H9 (cell line): ENCODE results near the gene MT3. TPM values are rescaled to one million over a fixed set of nuclear protein-coding genes. Genes with fewer than 3 reads are reported as not detected.

Experiments used
- DNase-seq: peaks from one replicate; pipeline ENCODE4 v3.0.0-alpha.2; 2017
- H2AFZ ChIP-seq: one replicate; pipeline ENCODE4 v1.6.1; 2013; ENCODE audit warnings: mild to moderate bottlenecking, low read length, control low read depth, moderate library complexity
- H2AK5ac ChIP-seq: 2 replicates; pipeline ENCODE4 v1.6.1; 2013; ENCODE audit warnings: low read length, control low read depth, mixed read lengths; ENCODE audit not compliant: insufficient read length
- H2BK120ac ChIP-seq: one replicate; pipeline ENCODE4 v1.6.1; 2013; ENCODE audit warnings: low read depth, mild to moderate bottlenecking, low read length, control low read depth, inconsistent platforms; ENCODE audit not compliant: poor library complexity, severe bottlenecking
- H2BK12ac ChIP-seq: 2 replicates; pipeline ENCODE4 v1.6.1; 2013; ENCODE audit warnings: low read length, control low read depth, mixed read lengths, low read depth; ENCODE audit not compliant: insufficient read length
- H2BK15ac ChIP-seq: 2 replicates; pipeline ENCODE4 v1.6.1; 2013; ENCODE audit warnings: low read depth, low read length, control low read depth
- H2BK20ac ChIP-seq: one replicate; pipeline ENCODE4 v1.6.1; 2013; ENCODE audit warnings: low read depth, mild to moderate bottlenecking, low read length, control low read depth, inconsistent platforms; ENCODE audit not compliant: poor library complexity, severe bottlenecking
- H2BK5ac ChIP-seq: 2 replicates; pipeline ENCODE4 v1.6.1; 2013; ENCODE audit warnings: low read length, control low read depth, mixed read lengths; ENCODE audit not compliant: insufficient read length
- H3K14ac ChIP-seq: 2 replicates; pipeline ENCODE4 v1.6.1; 2013; ENCODE audit warnings: low read length, control low read depth; ENCODE audit not compliant: insufficient read depth
- H3K18ac ChIP-seq: 2 replicates; pipeline ENCODE4 v1.6.1; 2013; ENCODE audit warnings: low read depth, mild to moderate bottlenecking, mixed read lengths, low read length, control low read depth; ENCODE audit not compliant: insufficient read length
- H3K23ac ChIP-seq: 2 replicates; pipeline ENCODE4 v1.6.1; 2013; ENCODE audit warnings: low read length, control low read depth, mixed read lengths, low read depth; ENCODE audit not compliant: insufficient read length
- H3K23me2 ChIP-seq: 2 replicates; pipeline ENCODE4 v1.6.1; 2013; ENCODE audit warnings: low read depth, mild to moderate bottlenecking, mixed read lengths, low read length, control low read depth; ENCODE audit not compliant: insufficient read length, poor library complexity, severe bottlenecking
- H3K27ac ChIP-seq: 2 replicates; pipeline ENCODE4 v1.5.1; 2013; ENCODE audit warnings: low read length, control low read depth, mixed read lengths, low read depth; ENCODE audit not compliant: insufficient read length
- H3K27me3 ChIP-seq: 2 replicates; pipeline ENCODE4 v1.6.1; 2013; ENCODE audit warnings: low read length, control low read depth, inconsistent platforms; ENCODE audit not compliant: insufficient read depth
- H3K4ac ChIP-seq: 2 replicates; pipeline ENCODE4 v1.6.1; 2013; ENCODE audit warnings: low read depth, mild to moderate bottlenecking, control low read depth, inconsistent platforms, low read length, moderate library complexity
- H3K4me1 ChIP-seq: 2 replicates; pipeline ENCODE4 v1.6.1; 2013; ENCODE audit warnings: low read length, control low read depth, inconsistent platforms; ENCODE audit not compliant: insufficient read depth
- H3K4me2 ChIP-seq: 2 replicates; pipeline ENCODE4 v1.6.1; 2013; ENCODE audit warnings: low read length, control low read depth, mixed read lengths; ENCODE audit not compliant: insufficient read length, insufficient read depth
- H3K56ac ChIP-seq: 2 replicates; pipeline ENCODE4 v1.6.1; 2013; ENCODE audit warnings: low read depth, mild to moderate bottlenecking, mixed read lengths, low read length, control low read depth; ENCODE audit not compliant: insufficient read length
- H3K79me1 ChIP-seq: 2 replicates; pipeline ENCODE4 v1.6.1; 2013; ENCODE audit warnings: low read depth, mild to moderate bottlenecking, moderate library complexity, low read length, control low read depth, inconsistent platforms; ENCODE audit not compliant: insufficient read depth, poor library complexity, severe bottlenecking
- H3K79me2 ChIP-seq: 2 replicates; pipeline ENCODE4 v1.6.1; 2013; ENCODE audit warnings: low read length, control low read depth, inconsistent platforms; ENCODE audit not compliant: insufficient read depth
- H3K9ac ChIP-seq: 2 replicates; pipeline ENCODE4 v1.6.1; 2013; ENCODE audit warnings: low read length, control low read depth, mixed read lengths; ENCODE audit not compliant: insufficient read length; ENCODE audit errors: extremely low read depth
- H3K9me3 ChIP-seq: one replicate; pipeline ENCODE4 v1.6.1; 2013; ENCODE audit warnings: low read depth, low read length, inconsistent platforms; ENCODE audit not compliant: control insufficient read depth
- H3T11ph ChIP-seq: one replicate; pipeline ENCODE4 v1.6.1; 2013; ENCODE audit warnings: mild to moderate bottlenecking, low read length, control low read depth, inconsistent platforms
- H4K20me1 ChIP-seq: one replicate; pipeline ENCODE4 v1.6.1; 2013; ENCODE audit not compliant: control insufficient read depth, insufficient read length, insufficient read depth
- H4K5ac ChIP-seq: 2 replicates; pipeline ENCODE4 v1.6.1; 2013; ENCODE audit warnings: low read depth, mild to moderate bottlenecking, mixed read lengths, low read length, control low read depth; ENCODE audit not compliant: insufficient read length
- H4K8ac ChIP-seq: replicated peaks from 2 replicates; pipeline ENCODE4 v1.6.1; 2013; ENCODE audit warnings: low read length, control low read depth, mixed read lengths, low read depth; ENCODE audit not compliant: insufficient read length
- H4K91ac ChIP-seq: 2 replicates; pipeline ENCODE4 v1.6.1; 2013; ENCODE audit warnings: low read depth, mild to moderate bottlenecking, moderate library complexity, mixed read lengths, low read length, control low read depth; ENCODE audit not compliant: insufficient read length
- H3K27ac Mint-ChIP-seq, 3 experiments: 2 replicates in 2 of 3; 3 replicates in 1 of 3; pipeline ENCODE4 v1.8.0; 2020 to 2021; ENCODE audit warnings: mixed read lengths in 3 of 3, mild to moderate bottlenecking in 1 of 3, moderate library complexity in 1 of 3
- H3K27me3 Mint-ChIP-seq: 2 replicates; pipeline ENCODE4 v1.8.0; 2021; ENCODE audit warnings: low read depth, mild to moderate bottlenecking, moderate library complexity, mixed read lengths
- H3K36me3 Mint-ChIP-seq, 3 experiments: 2 replicates in 2 of 3; 3 replicates in 1 of 3; pipeline ENCODE4 v1.8.0; 2020 to 2021; ENCODE audit warnings: low read depth in 3 of 3, mixed read lengths in 3 of 3; ENCODE audit not compliant: insufficient read depth in 1 of 3
- H3K4me1 Mint-ChIP-seq, 2 experiments: 2 replicates each; pipeline ENCODE4 v1.8.0; 2020; ENCODE audit warnings: mixed read lengths in 2 of 2
- H3K4me3 Mint-ChIP-seq, 2 experiments: 2 replicates in 1 of 2; 3 replicates in 1 of 2; pipeline ENCODE4 v1.8.0; 2020 to 2021; ENCODE audit warnings: mild to moderate bottlenecking in 2 of 2, mixed read lengths in 2 of 2, moderate library complexity in 1 of 2
- H3K9me3 Mint-ChIP-seq, 2 experiments: 2 replicates in 1 of 2; 3 replicates in 1 of 2; pipeline ENCODE4 v1.8.0; 2020; ENCODE audit warnings: mild to moderate bottlenecking in 2 of 2, mixed read lengths in 2 of 2, moderate library complexity in 1 of 2
- WGBS: extraction: QIAGEN DNeasy Blood & Tissue Kit; methylation state at CpG from one replicate; pipeline ENCODE4 v1.1.7; 2013; ENCODE audit warnings: missing lambda C conversion rate, low lambda C conversion rate, mixed read lengths; ENCODE audit not compliant: insufficient read length; ENCODE audit errors: extremely low coverage; 5-methylcytosine and 5-hydroxymethylcytosine counted together
- total RNA-seq: library from RNA; stranded (reverse); gene quantifications from 2 replicates; pipeline ENCODE4 v1.2.1, GENCODE V29; 2021
- TF ChIP-seq, protein P1 (sequence below): fragments of 200-600 bp; sonication (generic); conservative IDR thresholded peaks from 3 replicates; pipeline ENCODE4 v1.8.0; 2021; ENCODE audit warnings: antibody characterized with exemption, mild to moderate bottlenecking

The MT3 gene
- total RNA-seq, 1 experiment from 2014 or later: not detected

DNA sequence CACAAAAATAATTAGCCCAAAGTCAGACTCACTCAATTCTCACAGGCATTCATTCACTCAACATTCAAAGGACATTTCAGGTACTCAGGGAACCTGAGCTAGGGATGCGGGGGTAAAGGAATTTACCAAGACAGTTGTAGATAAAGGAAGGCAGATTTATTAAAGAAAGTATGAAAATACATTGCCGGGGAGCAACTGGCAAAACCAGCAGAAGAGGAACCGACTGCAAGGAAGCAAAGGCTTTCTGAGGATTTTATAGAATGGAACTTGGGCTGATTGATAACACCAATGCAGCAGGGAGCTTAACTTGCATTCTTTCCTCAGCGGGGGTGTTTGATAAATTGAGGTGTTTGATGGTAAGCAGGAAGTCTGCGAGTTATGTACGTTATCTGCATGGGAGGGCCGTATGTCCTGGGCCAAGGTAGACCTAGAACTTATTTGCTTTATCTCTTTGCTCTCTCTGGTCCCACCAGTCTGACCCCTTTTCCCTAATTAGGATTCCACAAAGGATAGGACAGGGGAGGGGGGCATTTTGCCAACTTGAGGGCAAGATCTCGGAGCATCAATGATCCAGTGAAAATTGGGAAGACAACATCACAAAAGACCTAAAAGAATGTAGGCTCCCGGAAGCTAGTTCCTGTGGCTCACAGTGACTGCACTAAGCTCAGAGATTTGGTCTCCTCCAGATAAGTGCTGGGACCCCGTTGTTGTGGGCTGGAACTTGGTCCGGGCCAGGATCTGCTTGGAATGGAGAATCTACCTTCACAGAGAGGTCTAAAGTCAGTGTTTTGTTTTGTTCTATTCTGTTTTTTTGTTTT lies 5.8 kb upstream of the MT3 start:
- Histone ChIP-seq H3K79me1 (no peaks in the 10 kb centered on the region), H3K9me3 (no peaks in the 10 kb centered on the region), H3K9ac (no peak overlapping the region), H3K27me3 (no peaks in the 10 kb centered on the region; the same call in 1 of the 2 replicates), H4K5ac (no peak overlapping the region), H3K4me1 (no peaks in the 10 kb centered on the region; the same call in 1 of the 2 replicates), H3K23me2 (no peaks in the 10 kb centered on the region), H3K18ac (no peak overlapping the region), H4K91ac (no peak overlapping the region), H3K4me2 (no peak overlapping the region), H3K27ac (no peak overlapping the region), H2AK5ac (no peak overlapping the region), H2BK5ac (no peak overlapping the region), H3K56ac (no peak overlapping the region), H3K79me2 (no peaks in the 10 kb centered on the region), H2AFZ (no peak overlapping the region), H3T11ph (no peak overlapping the region), H3K23ac (no peak overlapping the region), H2BK15ac (no peak overlapping the region), H3K14ac (no peak overlapping the region), H4K20me1 (no peaks in the 10 kb centered on the region), H2BK12ac (no peak overlapping the region), H3K4ac (no peak overlapping the region), H2BK120ac (no peak overlapping the region), H2BK20ac (no peak overlapping the region), H4K8ac (no peak overlapping the region)
- peaks cover 5 to 6% of the 10 kb centered on the region in 2 experiments for H3K4me1 Mint-ChIP-seq
- TF ChIP-seq, protein P1, sequence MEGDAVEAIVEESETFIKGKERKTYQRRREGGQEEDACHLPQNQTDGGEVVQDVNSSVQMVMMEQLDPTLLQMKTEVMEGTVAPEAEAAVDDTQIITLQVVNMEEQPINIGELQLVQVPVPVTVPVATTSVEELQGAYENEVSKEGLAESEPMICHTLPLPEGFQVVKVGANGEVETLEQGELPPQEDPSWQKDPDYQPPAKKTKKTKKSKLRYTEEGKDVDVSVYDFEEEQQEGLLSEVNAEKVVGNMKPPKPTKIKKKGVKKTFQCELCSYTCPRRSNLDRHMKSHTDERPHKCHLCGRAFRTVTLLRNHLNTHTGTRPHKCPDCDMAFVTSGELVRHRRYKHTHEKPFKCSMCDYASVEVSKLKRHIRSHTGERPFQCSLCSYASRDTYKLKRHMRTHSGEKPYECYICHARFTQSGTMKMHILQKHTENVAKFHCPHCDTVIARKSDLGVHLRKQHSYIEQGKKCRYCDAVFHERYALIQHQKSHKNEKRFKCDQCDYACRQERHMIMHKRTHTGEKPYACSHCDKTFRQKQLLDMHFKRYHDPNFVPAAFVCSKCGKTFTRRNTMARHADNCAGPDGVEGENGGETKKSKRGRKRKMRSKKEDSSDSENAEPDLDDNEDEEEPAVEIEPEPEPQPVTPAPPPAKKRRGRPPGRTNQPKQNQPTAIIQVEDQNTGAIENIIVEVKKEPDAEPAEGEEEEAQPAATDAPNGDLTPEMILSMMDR: no peak
- DNase-seq: no peak
- no peak overlapping the region for H3K4me3 Mint-ChIP-seq
- H3K27ac Mint-ChIP-seq: no peak overlapping the region
- H3K27me3 Mint-ChIP-seq: peaks cover 77% of the 10 kb centered on the region
- no peaks in the 10 kb centered on the region for H3K36me3 Mint-ChIP-seq
- no CpG with 5 or more reads among the region's 11 CpGs for WGBS
- H3K9me3 Mint-ChIP-seq: no peaks in the 10 kb centered on the region; a peak in 1 of 5 replicates
